Activated CD4-positive, alpha-beta memory T cell treated with anti-CD3 and anti-CD28 coated beads for 36 hours (primary cell): ENCODE data around the gene ENAH. TPM values are rescaled to one million over a fixed set of nuclear protein-coding genes. Genes with fewer than 3 reads are reported as not detected.

ENCODE experiments used
- CTCF ChIA-PET: fragments of 350-600 bp; sonication (Branson Sonifier 250); formaldehyde crosslinking; loops from one replicate; lab custom pipeline; 2021; ENCODE audit warnings: antibody characterized with exemption, inconsistent platforms; lab: Charles Lee
- POLR2A ChIA-PET: fragments of 350-600 bp; sonication (Branson Sonifier 250); formaldehyde crosslinking; loops from one replicate; lab custom pipeline; 2021; ENCODE audit warnings: antibody characterized with exemption; lab: Charles Lee
- DNase-seq: peaks from one replicate; pipeline ENCODE4 v3.0.0-alpha.2; 2020
- H3K27ac Mint-ChIP-seq: one replicate; pipeline ENCODE4 v1.8.0; 2021; ENCODE audit warnings: mixed read lengths
- H3K27me3 Mint-ChIP-seq: one replicate; pipeline ENCODE4 v1.8.0; 2021; ENCODE audit warnings: mixed read lengths
- H3K36me3 Mint-ChIP-seq: one replicate; pipeline ENCODE4 v1.8.0; 2021; ENCODE audit warnings: mixed read lengths
- H3K4me1 Mint-ChIP-seq: one replicate; pipeline ENCODE4 v1.8.0; 2021; ENCODE audit warnings: low read depth, mixed read lengths
- H3K4me3 Mint-ChIP-seq: one replicate; pipeline ENCODE4 v1.8.0; 2021; ENCODE audit warnings: mild to moderate bottlenecking, mixed read lengths
- H3K9me3 Mint-ChIP-seq: one replicate; pipeline ENCODE4 v1.8.0; 2021; ENCODE audit warnings: mixed read lengths
- intact Hi-C: fragments of 100-400 bp; cut with micrococcal nuclease; formaldehyde crosslinking; loops from one replicate; pipeline ENCODE4 v1.15.1; 2023
- total RNA-seq, 2 experiments: library from RNA; stranded (reverse); gene quantifications; one replicate each; pipeline ENCODE4 v1.2.3, GENCODE V29; 2021

Gene ENAH
- total RNA-seq, 2 experiments from 2014 or later: 0.80 to 0.95 TPM

DNA sequence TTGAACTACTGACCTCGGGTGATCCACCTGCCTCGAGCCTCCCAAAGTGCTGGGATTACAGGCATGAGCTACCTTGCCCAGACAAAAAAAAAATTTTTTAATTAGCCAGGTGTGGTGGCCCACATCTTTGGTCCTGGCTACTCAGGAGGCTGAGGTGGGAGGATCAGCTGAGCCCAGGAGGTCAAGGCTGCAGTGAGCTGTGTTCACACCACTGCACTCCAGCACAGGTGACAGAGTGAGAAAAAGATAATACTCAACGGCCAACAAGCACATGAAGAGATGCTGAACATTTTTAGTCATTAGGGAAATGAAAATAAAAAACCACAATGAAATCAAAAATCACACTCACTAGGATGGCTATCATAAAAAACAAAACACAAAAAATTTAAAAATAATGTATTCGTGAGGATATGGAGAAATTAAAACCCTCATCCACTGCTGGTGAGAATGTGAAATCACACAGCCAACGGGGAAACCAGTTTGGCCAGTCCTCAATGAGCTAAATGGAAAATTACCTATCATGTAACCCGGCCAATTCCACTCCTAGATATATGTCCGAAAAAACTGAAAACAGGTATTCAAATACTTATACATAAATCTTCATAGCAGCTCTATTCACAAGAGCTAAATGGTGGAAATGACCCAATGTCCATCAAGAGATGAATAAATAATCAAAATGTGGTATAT lies 41.2 kb downstream of the ENAH start:
- Mint-ChIP-seq H3K36me3 (no peaks in the 10 kb centered on the region), H3K27me3 (no peaks in the 10 kb centered on the region), H3K27ac (no peak overlapping the region), H3K4me3 (no peak overlapping the region), H3K9me3 (no peaks in the 10 kb centered on the region), H3K4me1 (no peaks in the 10 kb centered on the region)
- ChIA-PET CTCF (no interaction called here), POLR2A (no interaction called here)
- no peak for DNase-seq
- intact Hi-C loops: no loop called here

DNA sequence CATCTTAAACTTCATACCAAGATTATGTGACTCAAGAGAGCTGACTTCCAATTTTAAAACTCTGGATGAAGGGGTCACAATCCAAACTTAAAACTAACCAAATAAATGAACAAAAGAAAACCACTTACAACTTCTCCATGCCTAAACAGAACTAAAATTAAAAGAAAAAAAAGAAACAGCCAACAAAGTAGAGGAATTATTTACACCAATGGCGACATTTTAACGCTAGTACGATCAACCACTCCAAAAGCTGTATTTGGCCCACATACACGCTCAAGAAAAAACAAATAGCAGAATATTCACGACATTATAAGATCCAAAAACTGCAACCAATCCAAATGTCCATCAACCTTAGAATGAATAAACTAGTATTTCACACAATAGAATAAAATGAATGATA lies 42.4 kb downstream of the ENAH start:
- no peaks in the 10 kb centered on the region for H3K27me3 Mint-ChIP-seq
- no peak overlapping the region for H3K4me3 Mint-ChIP-seq
- H3K36me3 Mint-ChIP-seq: no peaks in the 10 kb centered on the region
- H3K9me3 Mint-ChIP-seq: no peaks in the 10 kb centered on the region
- POLR2A ChIA-PET: no interaction called here
- no peak overlapping the region for H3K27ac Mint-ChIP-seq
- H3K4me1 Mint-ChIP-seq: no peaks in the 10 kb centered on the region
- CTCF ChIA-PET: no interaction called here
- intact Hi-C loops: no loop called here
- DNase-seq: no peak

DNA sequence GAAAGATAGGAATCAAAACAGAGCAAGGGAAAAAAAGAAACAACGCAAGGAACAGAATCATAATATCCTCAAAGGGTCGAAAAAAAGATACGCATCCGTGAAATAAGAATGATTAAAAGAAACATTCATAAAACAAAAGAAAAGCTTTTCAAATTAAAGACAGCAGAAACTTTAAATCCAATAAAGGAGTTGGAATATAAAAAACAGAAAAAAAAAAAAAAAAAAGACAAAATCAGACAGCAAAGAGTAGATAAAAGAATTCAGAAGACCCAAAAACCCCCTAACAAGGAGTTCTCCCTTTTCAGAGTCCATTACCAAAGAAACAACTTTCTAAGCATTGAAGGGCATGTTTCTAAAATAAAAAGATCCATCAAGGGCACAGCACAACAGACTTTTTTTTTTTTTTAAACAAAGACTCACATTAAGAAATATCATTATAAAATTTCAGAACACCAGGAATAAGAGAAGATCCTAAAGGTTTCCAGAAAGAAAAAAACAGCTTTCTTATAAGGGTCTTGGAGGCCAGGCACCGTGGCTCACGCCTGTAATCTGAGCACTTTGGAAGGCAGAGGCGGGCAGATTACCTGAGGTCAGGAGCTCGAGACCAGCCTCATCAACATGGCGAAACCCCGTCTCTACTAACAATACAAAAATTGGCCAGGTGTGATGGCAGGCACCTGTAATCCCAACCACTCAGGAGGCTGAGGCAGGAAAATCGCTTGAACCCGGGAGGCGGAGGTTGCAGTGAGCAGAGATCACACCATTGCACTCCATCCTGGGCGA lies 44.7 kb downstream of the ENAH start:
- intact Hi-C loops: no loop called here

GRCh38 chr1:225607355-225607754 lies 45.6 kb downstream of the ENAH start:
- CTCF ChIA-PET: no interaction called here
- POLR2A ChIA-PET: no interaction called here
- Mint-ChIP-seq H3K4me1 (no peaks in the 10 kb centered on the region), H3K9me3 (no peaks in the 10 kb centered on the region), H3K27me3 (no peaks in the 10 kb centered on the region), H3K27ac (no peak overlapping the region), H3K36me3 (no peaks in the 10 kb centered on the region), H3K4me3 (no peak overlapping the region)
- intact Hi-C loops: no loop called here
- no peak for DNase-seq

More for the DNA sequence above, 44.7 kb downstream of the ENAH start:
- H3K4me1 Mint-ChIP-seq: no peaks in the 10 kb centered on the region
- POLR2A ChIA-PET: no interaction called here
- H3K36me3 Mint-ChIP-seq: no peaks in the 10 kb centered on the region
- no peak for DNase-seq
- H3K9me3 Mint-ChIP-seq: no peaks in the 10 kb centered on the region
- H3K4me3 Mint-ChIP-seq: no peak overlapping the region
- CTCF ChIA-PET: no interaction called here
- no peak overlapping the region for H3K27ac Mint-ChIP-seq
- H3K27me3 Mint-ChIP-seq: no peaks in the 10 kb centered on the region

- Mint-ChIP-seq H3K4me3 (no peak overlapping the region), H3K36me3 (no peaks in the 10 kb centered on the region), H3K9me3 (peaks cover 4% of the 10 kb centered on the region), H3K4me1 (no peaks in the 10 kb centered on the region), H3K27ac (no peak overlapping the region), H3K27me3 (no peaks in the 10 kb centered on the region)
- POLR2A ChIA-PET: no interaction called here
- intact Hi-C loops: no loop called here
- no peak for DNase-seq
- CTCF ChIA-PET: no interaction called here
These were observed 49.2 kb downstream of the ENAH start for GRCh38 chr1:225603538-225604354.

GRCh38 chr1:225602590-225603206 lies 50.2 kb downstream of the ENAH start:
- DNase-seq: no peak
- intact Hi-C loops: no loop called here
- ChIA-PET CTCF (no interaction called here), POLR2A (no interaction called here)
- H3K27ac Mint-ChIP-seq: no peak overlapping the region
- H3K4me3 Mint-ChIP-seq: no peak overlapping the region
- no peaks in the 10 kb centered on the region for H3K36me3 Mint-ChIP-seq
- no peaks in the 10 kb centered on the region for H3K4me1 Mint-ChIP-seq
- H3K27me3 Mint-ChIP-seq: peaks cover 2% of the 10 kb centered on the region
- peaks cover 4% of the 10 kb centered on the region for H3K9me3 Mint-ChIP-seq

DNA sequence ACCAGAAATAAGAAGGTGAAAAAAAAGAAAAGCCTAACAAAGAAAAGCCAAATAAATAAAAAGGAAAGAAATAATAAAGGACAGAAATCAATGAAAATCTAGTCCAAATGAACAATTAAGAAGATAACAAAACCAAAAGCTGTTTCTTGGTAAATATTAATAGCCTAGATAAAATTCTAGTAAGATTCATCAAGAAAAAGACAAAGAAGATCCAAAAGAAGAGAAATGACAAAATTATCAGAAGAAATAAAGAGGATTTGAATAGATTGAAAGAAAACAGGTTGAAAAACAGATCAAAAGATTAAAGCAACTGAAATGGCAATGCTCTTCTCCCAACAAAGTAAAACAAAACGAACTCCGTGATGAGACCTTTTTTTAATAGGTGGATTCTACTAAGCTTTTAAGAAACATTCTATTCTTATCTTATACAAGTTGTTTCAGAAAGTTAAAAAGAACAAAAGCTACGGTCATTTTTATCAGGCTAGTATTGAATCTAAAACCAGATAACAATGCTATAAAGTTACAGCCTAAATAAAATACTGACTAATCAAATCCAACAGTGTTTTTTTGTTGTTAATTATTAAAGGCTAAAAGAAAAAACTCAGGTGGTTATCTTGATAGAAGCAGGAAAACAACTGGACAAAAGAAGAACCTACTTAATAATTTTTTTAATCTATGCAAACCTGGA lies 50.9 kb downstream of the ENAH start:
- ChIA-PET POLR2A (no interaction called here), CTCF (no interaction called here)
- intact Hi-C loops: no loop called here
- H3K4me1 Mint-ChIP-seq: no peaks in the 10 kb centered on the region
- no peak overlapping the region for H3K27ac Mint-ChIP-seq
- peaks cover 4% of the 10 kb centered on the region for H3K9me3 Mint-ChIP-seq
- H3K4me3 Mint-ChIP-seq: no peak overlapping the region
- H3K27me3 Mint-ChIP-seq: peaks cover 2% of the 10 kb centered on the region
- DNase-seq: no peak
- no peaks in the 10 kb centered on the region for H3K36me3 Mint-ChIP-seq

- Mint-ChIP-seq H3K4me1 (no peaks in the 10 kb centered on the region), H3K36me3 (no peaks in the 10 kb centered on the region), H3K4me3 (no peak overlapping the region), H3K27me3 (peaks cover 3% of the 10 kb centered on the region), H3K27ac (no peak overlapping the region), H3K9me3 (peaks cover 4% of the 10 kb centered on the region)
- ChIA-PET CTCF (no interaction called here), POLR2A (no interaction called here)
- no peak for DNase-seq
- intact Hi-C loops: no loop called here
These were observed 54.1 kb downstream of the ENAH start for GRCh38 chr1:225598847-225599246.

DNA sequence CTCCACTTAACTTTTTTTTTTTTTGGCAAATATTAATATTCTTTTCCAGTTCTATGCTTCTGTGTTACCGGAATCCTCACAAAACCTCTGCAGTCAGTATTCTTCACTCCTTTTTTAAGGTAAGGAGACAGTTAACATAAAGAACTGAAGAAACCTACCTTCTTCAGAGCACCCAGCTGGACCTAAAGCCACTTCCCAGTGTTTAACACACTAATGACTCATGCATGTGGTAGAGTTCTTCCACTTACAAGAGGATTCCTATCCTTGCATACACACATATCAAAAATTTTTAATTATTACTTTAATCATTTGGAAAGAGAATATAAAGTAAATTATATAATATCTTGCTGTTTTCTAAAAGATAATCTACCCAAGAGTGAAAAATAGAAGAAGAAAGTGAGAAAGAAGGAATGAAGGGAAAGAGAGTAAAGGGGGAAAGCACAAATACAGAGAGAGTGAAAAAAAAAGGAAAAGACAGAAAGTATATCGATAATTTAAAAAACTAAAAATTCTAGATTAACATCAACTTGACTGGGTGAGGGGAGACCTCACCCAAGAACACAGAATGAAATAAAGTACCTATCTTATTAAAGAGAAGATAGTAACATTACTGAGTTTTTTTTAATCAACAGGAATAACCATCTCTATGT lies 54.9 kb downstream of the ENAH start:
- Mint-ChIP-seq H3K4me1 (no peaks in the 10 kb centered on the region), H3K4me3 (no peak overlapping the region), H3K27me3 (peaks cover 3% of the 10 kb centered on the region), H3K27ac (no peak overlapping the region), H3K9me3 (peaks cover 4% of the 10 kb centered on the region), H3K36me3 (no peaks in the 10 kb centered on the region)
- POLR2A ChIA-PET: no interaction called here
- no peak for DNase-seq
- intact Hi-C loops: no loop called here
- CTCF ChIA-PET: no interaction called here

GRCh38 chr1:225596736-225597135 lies 56.2 kb downstream of the ENAH start:
- intact Hi-C loops: no loop called here
- Mint-ChIP-seq H3K27me3 (peaks cover 6% of the 10 kb centered on the region), H3K27ac (no peak overlapping the region), H3K4me1 (no peaks in the 10 kb centered on the region), H3K4me3 (no peak overlapping the region), H3K9me3 (peaks cover 4% of the 10 kb centered on the region), H3K36me3 (no peaks in the 10 kb centered on the region)
- ChIA-PET CTCF (no interaction called here), POLR2A (no interaction called here)
- DNase-seq: no peak

DNA sequence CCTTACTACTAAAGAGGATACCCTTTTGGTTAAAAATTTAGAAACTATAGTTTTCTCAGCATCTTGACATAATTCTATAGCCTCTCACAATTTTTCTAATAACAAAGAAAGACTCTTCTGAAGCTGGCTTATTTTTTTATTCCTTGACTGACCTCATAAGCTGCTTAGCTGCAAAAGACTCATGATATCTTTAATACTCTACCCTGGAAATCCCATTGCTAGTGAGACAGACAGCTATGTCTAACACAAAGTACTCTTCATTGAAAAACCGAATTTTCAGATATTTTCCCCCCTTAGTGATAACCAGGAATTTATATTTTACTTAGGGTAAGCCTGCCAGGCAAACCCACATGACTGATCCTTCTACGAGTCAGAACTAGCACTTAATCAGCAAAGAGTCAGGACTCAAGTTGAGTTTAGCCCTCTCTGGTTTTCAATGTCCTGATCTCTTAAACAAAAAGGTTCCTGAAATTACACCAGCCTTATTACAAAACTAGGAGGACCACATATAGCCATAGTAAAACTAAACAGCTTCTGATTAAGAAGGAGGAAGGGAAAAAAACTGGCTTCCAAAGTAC lies 56.9 kb downstream of the ENAH start:
- CTCF ChIA-PET: interaction anchor here (1.6 kb wide), 1 partner anchor 10 kb away, joined by 5 read pairs; no protein-coding TSS in a partner anchor
- POLR2A ChIA-PET: no interaction called here
- intact Hi-C loops: no loop called here
- Mint-ChIP-seq H3K4me1 (no peaks in the 10 kb centered on the region), H3K27ac (no peak overlapping the region), H3K27me3 (peaks cover 6% of the 10 kb centered on the region), H3K36me3 (no peaks in the 10 kb centered on the region), H3K9me3 (peaks cover 4% of the 10 kb centered on the region), H3K4me3 (no peak overlapping the region)
- no peak for DNase-seq
